Mesenchymal stem cell (in vitro differentiated cells and primary cell): ENCODE measurements around the gene AOPEP.
A peak's percentile ranks its signal among the peaks of the same experiment; 100 is the strongest.

Experiments used
- DNase-seq: peaks from one replicate; pipeline ENCODE4 v3.0.0-alpha.2; 2013
- H2AFZ ChIP-seq: one replicate; pipeline ENCODE4 v1.6.1; 2013; ENCODE audit warnings: low read depth, mild to moderate bottlenecking, control low read depth, inconsistent platforms, low read length, moderate library complexity
- H2AK5ac ChIP-seq: 2 replicates; pipeline ENCODE4 v1.6.1; 2013; ENCODE audit warnings: low read length, moderate library complexity, mild to moderate bottlenecking, inconsistent platforms; ENCODE audit not compliant: severe bottlenecking
- H2BK120ac ChIP-seq: one replicate; pipeline ENCODE4 v1.6.1; 2013; ENCODE audit warnings: low read depth, mild to moderate bottlenecking, inconsistent platforms, low read length, moderate library complexity
- H2BK12ac ChIP-seq, 2 experiments: one replicate each; pipeline ENCODE4 v1.6.1; 2013; ENCODE audit warnings: inconsistent platforms in 2 of 2, low read length in 2 of 2, mild to moderate bottlenecking in 2 of 2, moderate library complexity in 2 of 2, control low read depth in 1 of 2
- H2BK15ac ChIP-seq: one replicate; pipeline ENCODE4 v1.6.1; 2013; ENCODE audit warnings: mild to moderate bottlenecking, low read depth, inconsistent platforms; ENCODE audit not compliant: poor library complexity, severe bottlenecking
- H2BK5ac ChIP-seq: 2 replicates; pipeline ENCODE4 v1.6.1; 2013; ENCODE audit warnings: low read depth, mild to moderate bottlenecking, low read length, control low read depth, inconsistent platforms; ENCODE audit not compliant: poor library complexity, severe bottlenecking
- H3K14ac ChIP-seq, 2 experiments: one replicate each; pipeline ENCODE4 v1.6.1; 2013; ENCODE audit warnings: inconsistent platforms in 2 of 2, low read length in 2 of 2, control low read depth in 1 of 2, mild to moderate bottlenecking in 1 of 2, moderate library complexity in 1 of 2
- H3K18ac ChIP-seq, 2 experiments: one replicate each; pipeline ENCODE4 v1.6.1; 2013; ENCODE audit warnings: inconsistent platforms in 2 of 2, low read length in 2 of 2, control low read depth in 1 of 2, low read depth in 1 of 2, mild to moderate bottlenecking in 1 of 2
- H3K23ac ChIP-seq, 2 experiments: one replicate each; pipeline ENCODE4 v1.6.1; 2013; ENCODE audit warnings: inconsistent platforms in 2 of 2, low read length in 2 of 2, mild to moderate bottlenecking in 2 of 2, moderate library complexity in 2 of 2, control low read depth in 1 of 2
- H3K27ac ChIP-seq: 2 replicates; pipeline ENCODE4 v1.5.1; 2013; ENCODE audit warnings: mild to moderate bottlenecking, moderate library complexity, low read length, control low read depth, inconsistent platforms; ENCODE audit not compliant: poor library complexity, severe bottlenecking
- H3K27me3 ChIP-seq, 2 experiments: 2 replicates each; pipeline versions ENCODE4 v1.6.1 to v1.7.0; 2013; ENCODE audit warnings: low read length in 2 of 2, mild to moderate bottlenecking in 2 of 2, moderate library complexity in 2 of 2, control low read depth in 1 of 2, inconsistent platforms in 1 of 2; ENCODE audit not compliant: control insufficient read depth in 1 of 2, insufficient read depth in 1 of 2
- H3K36me3 ChIP-seq, 2 experiments: 2 replicates each; pipeline versions ENCODE4 v1.6.1 to v1.7.0; 2013; ENCODE audit warnings: low read length in 2 of 2, control low read depth in 1 of 2, inconsistent platforms in 1 of 2, low read depth in 1 of 2, mild to moderate bottlenecking in 1 of 2; ENCODE audit not compliant: insufficient read depth in 2 of 2, control insufficient read depth in 1 of 2
- H3K4ac ChIP-seq, 2 experiments: one replicate each; pipeline ENCODE4 v1.6.1; 2013; ENCODE audit warnings: inconsistent platforms in 2 of 2, low read length in 2 of 2, mild to moderate bottlenecking in 2 of 2, moderate library complexity in 2 of 2, control low read depth in 1 of 2, low read depth in 1 of 2
- H3K4me1 ChIP-seq: 2 replicates; pipeline ENCODE4 v1.6.1; 2013; ENCODE audit warnings: low read depth, low read length, control low read depth; ENCODE audit not compliant: control insufficient read depth, insufficient read depth
- H3K4me2 ChIP-seq: 2 replicates; pipeline ENCODE4 v1.6.1; 2013; ENCODE audit warnings: low read length, mild to moderate bottlenecking, inconsistent platforms; ENCODE audit not compliant: poor library complexity, severe bottlenecking
- H3K4me3 ChIP-seq, 2 experiments: 2 replicates each; pipeline versions ENCODE4 v1.5.1 to v1.7.0; 2013; ENCODE audit warnings: low read length in 2 of 2, mild to moderate bottlenecking in 2 of 2, control low read depth in 1 of 2, low read depth in 1 of 2; ENCODE audit not compliant: insufficient read depth in 1 of 2
- H3K79me1 ChIP-seq: replicated peaks from 2 replicates; pipeline ENCODE4 v1.6.1; 2013; ENCODE audit warnings: mild to moderate bottlenecking, control low read depth, low read length, inconsistent platforms; ENCODE audit not compliant: poor library complexity, severe bottlenecking
- H3K9ac ChIP-seq: 2 replicates; pipeline ENCODE4 v1.7.0; 2013; ENCODE audit warnings: mild to moderate bottlenecking, low read length, moderate library complexity
- H3K9me3 ChIP-seq: 2 replicates; pipeline ENCODE4 v1.7.0; 2013; ENCODE audit warnings: mild to moderate bottlenecking, low read length; ENCODE audit not compliant: control insufficient read depth
- H4K8ac ChIP-seq: one replicate; pipeline ENCODE4 v1.6.1; 2013; ENCODE audit warnings: inconsistent platforms, mild to moderate bottlenecking, low read length, moderate library complexity
- H4K91ac ChIP-seq: one replicate; pipeline ENCODE4 v1.6.1; 2013; ENCODE audit warnings: mild to moderate bottlenecking, low read length, inconsistent platforms
- WGBS: methylation state at CpG from one replicate; pipeline ENCODE4 v1.1.7; 2013; ENCODE audit warnings: mixed read lengths; 5-methylcytosine and 5-hydroxymethylcytosine counted together

The AOPEP gene

DNA sequence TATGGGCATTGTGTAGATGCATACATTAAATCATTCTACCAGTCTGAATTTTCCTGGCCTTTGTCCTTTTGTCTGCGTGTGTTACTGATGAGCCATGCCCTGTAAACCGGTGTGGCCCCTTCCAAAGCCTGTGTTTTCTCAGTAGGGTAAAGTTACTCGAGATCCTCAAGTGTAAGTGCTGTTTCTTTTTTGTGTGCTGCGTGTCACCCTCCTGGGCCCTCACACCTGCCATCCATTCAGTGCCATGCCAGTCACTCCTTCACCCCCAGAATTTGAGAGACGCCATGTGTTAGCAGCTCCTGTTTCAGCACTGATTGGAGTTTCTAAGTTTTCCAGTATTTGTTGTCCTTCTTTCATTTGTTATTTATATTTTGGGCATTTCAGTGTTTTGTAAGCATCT lies 302.8 kb downstream of the AOPEP start:
- no peak for DNase-seq
- WGBS = 100% methylated on average over 4 of the region's 5 CpGs

GRCh38 chr9:95029720-95030119 lies 303.2 kb downstream of the AOPEP start:
- Histone ChIP-seq H3K9ac (no peak overlapping the region), H3K23ac (no peak overlapping the region), H2AK5ac (no peak overlapping the region), H4K91ac (no peak overlapping the region), H3K79me1 (peaks cover 2% of the 10 kb centered on the region), H3K4me3 (no peak overlapping the region), H3K14ac (no peak overlapping the region), H2BK15ac (no peak overlapping the region), H4K8ac (no peak overlapping the region), H2BK12ac (no peak overlapping the region), H2BK5ac (no peak overlapping the region), H2BK120ac (no peak overlapping the region), H3K4ac (no peak overlapping the region), H3K18ac (no peak overlapping the region), H2AFZ (no peak overlapping the region), H3K9me3 (no peaks in the 10 kb centered on the region), H3K4me1 (peaks cover 35% of the 10 kb centered on the region), H3K36me3 (peaks cover 9 to 27% of the 10 kb centered on the region in 2 experiments), H3K27me3 (no peaks in the 10 kb centered on the region), H3K27ac (no peak overlapping the region), H3K4me2 (no peak overlapping the region)
- no peak for DNase-seq
- WGBS = 100% methylated on average over 1 of the region's 2 CpGs

More for the DNA sequence above, 302.8 kb downstream of the AOPEP start:
- Histone ChIP-seq H3K27ac (no peak overlapping the region), H3K4me2 (no peak overlapping the region), H3K79me1 (peaks cover 2% of the 10 kb centered on the region), H4K8ac (no peak overlapping the region), H3K18ac (no peak overlapping the region), H3K9ac (no peak overlapping the region), H3K4me1 (peaks cover 37% of the 10 kb centered on the region), H3K4me3 (no peak overlapping the region), H3K4ac (no peak overlapping the region), H3K36me3 (peaks cover 9 to 28% of the 10 kb centered on the region in 2 experiments), H2AK5ac (no peak overlapping the region), H2AFZ (no peak overlapping the region), H2BK12ac (no peak overlapping the region), H3K27me3 (no peaks in the 10 kb centered on the region), H3K23ac (no peak overlapping the region), H3K14ac (no peak overlapping the region), H2BK120ac (no peak overlapping the region), H3K9me3 (no peaks in the 10 kb centered on the region), H2BK15ac (no peak overlapping the region), H4K91ac (no peak overlapping the region), H2BK5ac (no peak overlapping the region)

- WGBS = 98% methylated on average over 4 of the region's 4 CpGs
- Histone ChIP-seq H3K4ac (no peak overlapping the region), H3K27ac (no peak overlapping the region), H3K79me1 (peaks cover 2% of the 10 kb centered on the region), H3K18ac (no peak overlapping the region), H4K91ac (no peak overlapping the region), H3K27me3 (no peaks in the 10 kb centered on the region), H3K9ac (no peak overlapping the region), H2AK5ac (no peak overlapping the region), H3K9me3 (no peaks in the 10 kb centered on the region), H4K8ac (no peak overlapping the region), H3K4me2 (no peak overlapping the region), H3K4me1 (peaks cover 33% of the 10 kb centered on the region), H3K23ac (no peak overlapping the region), H2BK15ac (no peak overlapping the region), H2BK120ac (no peak overlapping the region), H3K14ac (no peak overlapping the region), H2AFZ (no peak overlapping the region), H2BK12ac (no peak overlapping the region), H3K4me3 (no peak overlapping the region), H2BK5ac (no peak overlapping the region), H3K36me3 (peaks cover 9 to 30% of the 10 kb centered on the region in 2 experiments)
- no peak for DNase-seq
These were observed 303.8 kb downstream of the AOPEP start for GRCh38 chr9:95030344-95030743.

- H3K4me1 ChIP-seq = peaks cover 33% of the 10 kb centered on the region
- peaks cover 9 to 30% of the 10 kb centered on the region in 2 experiments for H3K36me3 ChIP-seq
- no peak overlapping the region for H3K9ac ChIP-seq
- WGBS = 94% methylated on average over 10 of the region's 10 CpGs
- H4K91ac ChIP-seq = no peak overlapping the region
- H2BK120ac ChIP-seq = no peak overlapping the region
- no peaks in the 10 kb centered on the region for H3K27me3 ChIP-seq
- no peak overlapping the region for H2AFZ ChIP-seq
- H2BK12ac ChIP-seq = no peak overlapping the region
- no peak for DNase-seq
- H3K14ac ChIP-seq = no peak overlapping the region
- H2BK15ac ChIP-seq = no peak overlapping the region
- H2AK5ac ChIP-seq = peak overlapping the region; percentile 22
- H2BK5ac ChIP-seq = no peak overlapping the region
- peak overlapping the region; percentile 50 for H3K27ac ChIP-seq
- no peak overlapping the region for H3K4ac ChIP-seq
- H3K79me1 ChIP-seq = peaks cover 3% of the 10 kb centered on the region
- no peak overlapping the region for H3K4me3 ChIP-seq
- H3K4me2 ChIP-seq = no peak overlapping the region
- H4K8ac ChIP-seq = no peak overlapping the region
- no peak overlapping the region for H3K23ac ChIP-seq
- no peaks in the 10 kb centered on the region for H3K9me3 ChIP-seq
- H3K18ac ChIP-seq = peak overlapping the region; percentile 25 to 60
These were observed 304.6 kb downstream of the AOPEP start for GRCh38 chr9:95030920-95031642.
